GM18505 (cell line): ENCODE results near the gene NXPH1.

Experiments
- ATAC-seq: cut with Tn5 transposase; IDR thresholded peaks from one replicate; pipeline ENCODE4 v1.9.1; 2021; ENCODE audit not compliant: unreplicated experiment
- POLR2A ChIP-seq: IDR thresholded peaks from 4 replicates; pipeline ENCODE4 v1.6.1; 2011; ENCODE audit warnings: borderline replicate concordance; ENCODE audit not compliant: insufficient read depth, insufficient read length; ENCODE audit errors: extremely low read depth

Gene NXPH1

DNA sequence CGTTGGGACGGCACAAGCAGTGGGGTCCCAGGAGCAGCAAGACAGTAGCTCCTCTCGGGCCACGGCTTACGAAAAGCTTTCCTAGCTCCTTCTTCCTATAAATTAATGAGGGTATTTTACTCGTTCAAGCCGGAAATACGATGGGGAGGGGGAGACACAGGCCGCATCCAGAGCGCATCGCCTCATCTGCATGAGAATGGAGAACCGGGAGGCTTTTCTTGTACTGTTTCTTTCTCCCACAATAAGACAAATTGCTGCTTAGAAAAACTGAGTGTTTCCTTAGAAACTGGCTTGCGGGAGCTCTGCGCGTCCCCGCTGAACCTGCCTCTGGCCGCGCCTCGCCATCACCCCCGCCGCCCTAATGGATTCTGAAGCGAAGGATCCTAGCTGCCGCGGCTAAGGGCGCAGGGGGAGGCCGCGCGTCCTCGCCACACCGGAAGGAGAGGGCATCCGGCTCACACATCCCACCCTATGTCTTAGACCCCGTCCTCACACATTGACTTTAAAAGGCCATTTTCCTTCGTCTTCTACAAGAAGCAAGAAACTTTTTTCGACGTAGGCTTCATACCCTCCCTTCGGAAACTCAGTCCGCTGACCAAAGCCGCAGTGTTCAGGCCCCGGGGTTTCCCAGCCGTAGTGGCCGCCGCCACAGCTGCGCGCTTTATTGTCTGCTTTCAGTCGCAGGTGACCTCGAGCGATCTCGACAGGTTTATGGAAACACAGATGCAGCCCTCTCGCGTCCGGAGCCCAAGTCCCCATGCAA, 8.8 kb downstream of the NXPH1 start:
- TF ChIP-seq POLR2A: no peak
- no peak for ATAC-seq

DNA sequence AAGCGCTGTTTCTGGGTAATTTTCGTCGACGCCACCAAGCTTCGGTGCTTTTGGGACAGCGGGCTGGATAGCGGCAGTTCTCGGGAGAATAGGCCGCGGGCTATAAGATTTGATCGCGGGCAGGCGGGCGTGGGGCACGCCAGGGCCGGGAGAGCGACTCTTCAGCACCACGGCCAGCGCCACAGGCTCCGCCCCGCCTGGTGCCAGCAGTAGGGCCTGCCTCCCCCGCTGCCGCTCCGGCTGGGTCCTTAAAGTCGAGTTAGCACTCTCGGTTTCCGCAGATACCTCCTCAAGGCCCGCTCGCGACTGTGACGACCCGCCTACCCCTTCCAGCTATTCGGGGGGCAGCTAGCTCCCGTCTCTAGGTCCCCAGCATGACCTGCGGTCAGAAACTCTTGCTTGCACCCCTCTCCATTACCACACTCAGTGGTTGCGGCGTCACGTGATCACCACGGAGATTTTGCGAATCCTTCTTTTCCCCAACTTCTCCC, 9.4 kb downstream of the NXPH1 start:
- no peak for TF ChIP-seq POLR2A
- ATAC-seq: peak; percentile 77

DNA sequence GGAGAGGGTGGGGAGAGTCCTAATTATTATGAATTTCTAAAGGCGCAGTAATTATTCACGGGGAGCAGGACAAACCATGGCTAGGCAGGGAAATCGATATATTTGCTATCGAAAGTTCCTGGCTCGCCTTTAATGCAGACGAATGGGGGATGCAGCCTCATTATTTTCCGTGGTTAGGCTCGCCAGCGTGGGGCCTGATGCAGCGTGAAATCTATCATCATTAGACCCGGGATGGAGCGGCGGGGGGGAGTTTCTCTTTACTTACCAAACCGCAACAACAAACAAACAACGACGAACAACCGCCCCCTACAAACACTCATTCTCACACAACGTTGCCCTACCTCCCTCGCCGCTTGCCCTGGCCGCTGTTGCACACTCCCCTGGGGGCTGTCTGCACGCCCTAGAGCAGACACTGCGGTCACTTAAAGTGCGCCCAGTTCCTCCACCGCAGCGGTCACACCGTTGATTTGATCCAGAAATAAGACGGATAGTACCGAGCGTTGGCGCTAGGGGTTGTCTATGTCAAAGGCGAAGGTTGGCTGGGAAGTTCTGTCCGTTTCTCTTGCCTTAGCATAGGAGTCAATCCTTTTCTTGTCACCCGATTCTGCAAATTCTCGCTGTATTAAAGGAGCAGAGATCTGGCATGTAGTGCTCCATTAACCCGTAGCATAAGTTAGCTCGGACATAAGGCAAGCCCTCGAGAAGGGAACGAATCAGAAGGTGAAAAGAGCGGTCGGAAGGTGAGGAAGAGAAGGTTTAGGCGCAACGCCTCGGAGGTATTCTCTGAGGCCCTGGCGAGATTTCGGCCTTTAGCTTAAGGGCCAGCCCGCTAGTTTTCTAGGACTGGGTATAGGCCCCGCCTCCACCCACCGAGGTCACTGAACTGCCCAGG, 10.4 kb downstream of the NXPH1 start:
- ATAC-seq: no peak
- TF ChIP-seq POLR2A: no peak

DNA sequence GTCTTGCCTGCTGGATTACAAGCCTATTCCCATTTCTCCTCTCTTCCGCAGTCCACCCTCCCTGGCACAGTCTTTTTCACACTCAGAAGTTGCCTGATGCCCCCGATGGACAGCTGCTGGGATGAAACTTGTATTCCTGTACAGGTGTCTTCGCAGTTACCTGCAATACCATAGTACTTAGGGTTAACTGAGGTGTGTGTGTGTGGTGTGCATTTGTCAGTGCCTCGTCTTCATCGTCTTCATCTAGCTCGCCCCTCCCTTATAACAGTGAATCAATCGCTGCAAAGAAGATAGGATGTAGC, 11.0 kb downstream of the NXPH1 start:
- ATAC-seq: no peak
- TF ChIP-seq POLR2A: no peak

DNA sequence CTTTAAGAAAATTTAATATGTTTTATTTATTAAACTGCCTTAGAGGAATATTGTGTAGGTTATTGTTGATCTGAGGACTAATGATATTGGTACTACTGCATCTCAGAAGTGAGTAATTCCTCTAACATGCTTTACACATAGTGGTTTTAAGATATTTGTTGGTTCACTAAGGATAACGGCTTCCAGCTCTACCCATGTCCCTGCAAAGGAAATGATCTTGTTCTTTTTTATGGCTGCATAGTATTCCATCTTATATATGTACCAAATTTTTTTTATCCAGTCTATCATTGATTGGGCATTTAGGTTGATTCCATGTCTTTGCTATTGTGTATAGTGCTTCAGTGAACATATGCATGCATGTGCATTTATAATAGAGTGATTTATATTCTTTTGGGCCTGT, 20.1 kb downstream of the NXPH1 start:
- no peak for TF ChIP-seq POLR2A
- ATAC-seq: no peak

DNA sequence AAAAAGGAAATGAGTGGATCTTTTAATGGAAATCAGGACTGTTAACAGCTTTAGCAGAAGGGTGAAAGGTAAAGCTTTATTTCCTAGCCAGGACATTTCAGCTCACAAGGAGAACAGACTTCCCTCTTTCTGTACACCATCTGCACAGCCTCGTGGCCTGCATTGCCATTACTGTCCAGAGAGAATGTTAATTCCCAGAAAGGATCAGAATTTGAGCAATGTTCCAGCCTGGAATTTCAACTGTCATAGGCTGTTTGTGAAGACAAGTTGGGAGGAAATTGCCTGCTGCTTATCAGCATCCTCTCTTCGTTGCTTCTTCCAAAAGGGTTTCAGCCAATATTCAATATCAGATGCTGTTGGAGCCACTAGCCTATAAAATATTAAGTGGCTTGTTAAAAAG, 22.0 kb downstream of the NXPH1 start:
- ATAC-seq: no peak
- no peak for TF ChIP-seq POLR2A

DNA sequence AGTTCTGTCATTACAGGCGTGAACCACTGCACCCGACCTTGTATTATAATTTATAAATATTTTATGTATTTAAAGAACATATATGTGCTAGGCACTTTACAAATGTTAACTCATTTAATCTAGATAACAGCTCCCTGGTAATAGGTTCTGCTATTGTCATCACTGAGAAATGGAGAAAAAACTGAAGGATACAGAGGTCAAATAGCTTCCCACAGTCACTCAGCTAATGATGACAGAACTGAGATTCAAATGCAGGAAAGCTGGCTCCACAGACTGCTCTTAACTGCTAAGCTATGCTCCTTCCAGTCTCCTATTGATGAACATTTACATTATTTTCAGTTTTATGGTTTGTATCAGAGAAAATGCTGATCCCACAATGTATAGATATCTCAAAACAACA, 28.9 kb downstream of the NXPH1 start:
- TF ChIP-seq POLR2A: no peak
- ATAC-seq: no peak

DNA sequence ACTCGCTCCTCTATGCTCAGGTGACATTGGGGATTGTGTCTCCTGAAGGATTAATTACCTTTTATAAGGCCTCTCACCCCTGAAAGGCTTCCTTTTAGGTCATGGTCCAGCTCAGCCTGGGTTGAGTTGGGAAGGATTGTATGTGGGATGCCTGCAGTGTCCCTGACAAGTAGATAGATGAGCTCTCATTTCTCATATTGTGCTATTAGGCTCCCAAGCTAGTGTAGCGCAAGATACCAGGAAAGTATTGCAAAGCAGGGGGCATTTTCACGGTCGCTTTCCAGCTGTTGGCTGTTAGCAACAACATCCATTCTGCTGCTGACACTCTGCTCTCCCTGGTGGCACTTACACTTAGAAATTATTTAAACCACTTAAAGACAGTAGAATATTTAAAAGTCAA, 31.9 kb downstream of the NXPH1 start:
- ATAC-seq: no peak
- TF ChIP-seq POLR2A: no peak

DNA sequence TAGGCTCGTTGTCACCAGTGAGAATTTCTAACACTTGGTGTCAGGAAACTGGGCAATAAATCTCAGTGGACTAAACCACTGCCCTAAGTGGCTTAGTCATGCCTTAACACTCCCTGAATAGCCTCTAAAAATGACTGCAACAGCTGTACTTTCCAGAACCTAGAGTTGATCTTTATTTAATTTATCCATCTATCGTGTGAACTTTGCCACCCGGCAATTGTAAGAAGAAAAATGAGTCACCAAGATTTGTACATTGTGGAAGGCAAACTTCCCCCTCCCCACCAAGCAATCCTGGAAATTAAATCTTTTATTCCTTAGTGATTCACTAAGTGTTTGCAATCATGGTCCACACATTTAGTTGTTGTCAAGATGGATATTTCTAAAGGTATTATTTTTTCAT, 47.1 kb downstream of the NXPH1 start:
- no peak for TF ChIP-seq POLR2A
- ATAC-seq: no peak

DNA sequence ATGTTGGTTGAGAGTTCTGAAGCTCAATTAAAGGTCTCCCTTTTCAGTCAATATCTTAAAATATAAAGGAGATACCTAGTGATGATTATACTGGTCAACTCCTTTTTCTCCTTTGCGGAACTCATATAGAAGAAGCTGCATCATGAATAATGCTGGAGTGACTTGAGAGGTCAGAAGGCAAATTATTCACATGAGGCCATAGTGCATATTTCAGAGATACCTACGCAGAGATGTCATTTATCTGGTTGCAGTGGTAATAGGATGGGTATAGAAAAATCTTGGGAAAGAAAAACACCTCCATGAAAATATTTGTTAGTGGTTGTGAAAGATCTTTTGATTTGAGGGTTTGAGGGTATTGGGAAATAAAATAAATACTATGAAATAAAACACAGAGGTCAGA, 47.7 kb downstream of the NXPH1 start:
- no peak for TF ChIP-seq POLR2A
- ATAC-seq: no peak

DNA sequence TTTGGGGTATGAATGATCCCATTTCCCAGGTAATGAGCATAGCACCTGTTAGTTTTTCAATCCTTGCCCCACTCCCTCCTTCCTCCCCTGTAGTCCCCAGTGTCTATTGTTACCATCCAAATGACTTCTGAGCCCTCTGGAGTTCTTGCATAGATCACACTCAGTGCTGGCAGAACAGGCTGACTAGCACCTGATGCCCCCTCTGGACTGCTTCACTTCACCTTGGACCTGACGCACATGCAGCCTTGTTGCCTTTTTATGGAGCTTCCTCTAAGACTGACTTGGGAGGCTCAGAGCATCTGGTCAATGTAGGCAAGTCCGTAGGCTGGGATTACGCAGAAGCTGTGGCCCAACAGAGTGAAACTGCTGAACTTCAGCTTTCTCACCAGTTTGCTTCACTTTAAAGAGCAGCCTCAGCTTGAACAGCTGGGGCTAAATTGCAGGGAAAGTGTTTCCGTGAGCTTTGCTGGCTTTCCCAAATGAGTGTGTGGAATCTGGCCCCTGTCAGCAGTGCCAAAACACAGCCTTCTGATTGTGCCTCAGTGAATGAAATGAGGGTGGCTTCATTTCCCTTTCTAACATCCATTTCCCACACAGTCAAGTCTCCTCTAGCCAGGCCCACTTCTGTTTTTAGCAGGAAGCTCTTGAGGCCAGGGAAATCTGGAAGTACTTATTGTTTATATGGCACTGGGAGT, 48.5 kb downstream of the NXPH1 start:
- ATAC-seq: no peak

DNA sequence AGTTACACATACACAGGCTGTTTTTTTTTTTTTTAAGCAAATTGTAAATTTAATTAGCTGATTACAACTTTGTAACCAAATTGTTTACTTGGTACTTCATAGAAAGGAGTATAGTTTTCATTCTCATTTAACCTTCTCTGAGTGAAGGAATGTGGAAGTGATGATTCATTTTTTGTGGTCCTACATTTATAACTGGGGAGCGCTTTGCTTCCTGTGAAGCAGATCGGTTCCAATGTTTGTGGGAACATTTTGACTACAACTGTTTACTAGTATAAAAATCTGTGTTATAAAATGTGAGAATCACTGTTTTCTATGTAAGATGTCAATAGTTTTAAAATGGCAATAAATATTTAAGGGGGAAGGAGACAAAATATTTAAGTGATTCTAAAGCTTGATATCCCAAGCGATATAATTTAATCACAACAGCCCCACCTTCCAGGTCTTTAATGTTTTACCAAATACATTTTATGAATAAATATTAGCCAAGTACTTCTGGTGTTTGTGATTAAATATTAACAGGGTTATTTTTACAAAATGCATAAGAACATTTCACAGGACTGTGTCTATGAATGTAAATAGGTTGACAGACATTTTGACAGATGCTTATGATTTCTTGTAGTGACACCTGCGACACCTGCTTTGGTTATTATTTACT, 57.1 kb downstream of the NXPH1 start:
- ATAC-seq: no peak
- no peak for TF ChIP-seq POLR2A

More for the DNA sequence above, 48.5 kb downstream of the NXPH1 start:
- no peak for TF ChIP-seq POLR2A

DNA sequence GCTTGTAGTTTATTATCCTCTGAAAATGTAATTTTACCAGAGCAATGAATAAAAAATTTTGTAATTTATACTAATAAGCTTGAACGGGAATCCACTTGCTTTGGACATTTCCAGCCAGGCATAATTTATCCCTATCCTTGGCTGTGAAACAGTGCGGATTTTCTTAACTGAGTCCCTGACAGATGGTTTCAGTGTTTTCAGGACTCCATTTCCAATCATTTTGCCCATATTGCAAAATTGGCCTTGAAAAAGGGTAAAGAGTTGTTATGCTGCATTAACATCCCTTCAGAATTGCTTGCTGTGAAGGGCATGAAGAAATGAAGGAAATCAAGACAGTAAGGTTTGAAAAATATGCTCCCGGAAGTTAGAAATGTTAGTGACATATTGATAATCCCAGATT, 57.7 kb downstream of the NXPH1 start:
- TF ChIP-seq POLR2A: no peak
- no peak for ATAC-seq
